Naive B cell (primary cell): Measurements from ENCODE around the gene GNA14. TPM values are rescaled to one million over a fixed set of nuclear protein-coding genes. Genes with fewer than 3 reads are reported as not detected.

ENCODE experiments used
- ATAC-seq, 2 donors: fragments of 150-1000 bp; cut with Tn5 transposase; 2 replicates each; pipeline ENCODE4 v1.10.0; 2021; ENCODE audit warnings: low read depth in 2 of 2, mild to moderate bottlenecking in 2 of 2, moderate library complexity in 2 of 2
- DNase-seq: peaks from one replicate; pipeline ENCODE4 v3.0.0; 2022
- H3K27ac Mint-ChIP-seq, 6 donors: one replicate each; pipeline ENCODE4 v1.8.0; 2020 to 2022; ENCODE audit warnings: mild to moderate bottlenecking in 6 of 6, mixed read lengths in 6 of 6, moderate library complexity in 5 of 6, inconsistent platforms in 2 of 6
- H3K27me3 Mint-ChIP-seq, 3 donors: one replicate each; pipeline ENCODE4 v1.8.0; 2021 to 2022; ENCODE audit warnings: mixed read lengths in 3 of 3, mild to moderate bottlenecking in 1 of 3
- H3K36me3 Mint-ChIP-seq, 2 donors: one replicate each; pipeline ENCODE4 v1.8.0; 2020 to 2022; ENCODE audit warnings: mixed read lengths in 2 of 2, inconsistent platforms in 1 of 2, mild to moderate bottlenecking in 1 of 2
- H3K4me1 Mint-ChIP-seq, 3 donors: one replicate each; pipeline ENCODE4 v1.8.0; 2020 to 2022; ENCODE audit warnings: mixed read lengths in 3 of 3, inconsistent platforms in 1 of 3, mild to moderate bottlenecking in 1 of 3, moderate library complexity in 1 of 3
- H3K4me3 Mint-ChIP-seq, 8 donors: one replicate each; pipeline ENCODE4 v1.8.0; 2020 to 2022; ENCODE audit warnings: mild to moderate bottlenecking in 8 of 8, mixed read lengths in 8 of 8, moderate library complexity in 8 of 8, inconsistent platforms in 2 of 8
- H3K9me3 Mint-ChIP-seq, 7 donors: one replicate each; pipeline ENCODE4 v1.8.0; 2020 to 2022; ENCODE audit warnings: mixed read lengths in 7 of 7, mild to moderate bottlenecking in 5 of 7, inconsistent platforms in 2 of 7, moderate library complexity in 1 of 7
- polyA plus RNA-seq, 6 donors: library from polyadenylated mRNA; unstranded; fragments of 300-500 nt; fragmentation: Illumina TruSeq; gene quantifications; one replicate each; pipeline ENCODE4 v1.2.3, GENCODE V29; 2021; ENCODE audit warnings: low read depth in 6 of 6

GNA14 gene
- polyA plus RNA-seq, 6 donors from 2014 or later, result not detected

DNA sequence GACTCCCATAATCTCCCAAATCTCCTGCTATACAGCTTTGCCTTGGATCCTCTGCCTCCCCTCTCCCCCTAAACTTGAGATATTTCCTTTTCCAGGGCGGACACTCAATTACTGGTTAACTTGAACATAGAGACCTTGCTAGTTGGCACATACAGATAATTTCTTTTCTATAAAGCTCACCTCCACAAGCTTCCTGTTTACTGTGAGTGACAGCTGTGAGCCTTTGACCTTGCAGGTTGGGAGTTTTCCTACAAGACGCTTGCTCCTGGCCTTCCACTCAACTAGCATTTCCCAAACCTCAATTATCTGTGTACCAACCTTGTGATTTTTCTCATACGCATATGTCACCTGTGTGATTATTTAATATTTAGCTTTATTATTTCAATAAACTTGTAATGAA is 114.5 kb downstream of the GNA14 start:
- H3K4me3 Mint-ChIP-seq, result peak overlapping the region in 1 of 8 donors; percentile 43
- DNase-seq (no peak), ATAC-seq (no peak)
- no peaks in the 10 kb centered on the region for H3K36me3 Mint-ChIP-seq
- H3K4me1 Mint-ChIP-seq, result no peaks in the 10 kb centered on the region
- H3K27me3 Mint-ChIP-seq, result peaks cover 0 to 11% (median 0%) of the 10 kb centered on the region in 3 donors
- no peak overlapping the region for H3K27ac Mint-ChIP-seq
- H3K9me3 Mint-ChIP-seq, result no peaks in the 10 kb centered on the region

- H3K27me3 Mint-ChIP-seq, result peaks cover 0 to 11% (median 0%) of the 10 kb centered on the region in 3 donors
- no peak overlapping the region for H3K27ac Mint-ChIP-seq
- no peaks in the 10 kb centered on the region for H3K9me3 Mint-ChIP-seq
- H3K4me1 Mint-ChIP-seq, result no peaks in the 10 kb centered on the region
- DNase-seq, result no peak
- ATAC-seq, result no peak
- H3K36me3 Mint-ChIP-seq, result no peaks in the 10 kb centered on the region
- H3K4me3 Mint-ChIP-seq, result no peak overlapping the region
These were observed 115.5 kb downstream of the GNA14 start for GRCh38 chr9:77532607-77533006.

GRCh38 chr9:77531400-77531799 is 116.7 kb downstream of the GNA14 start:
- H3K4me1 Mint-ChIP-seq, result no peaks in the 10 kb centered on the region
- no peak overlapping the region for H3K27ac Mint-ChIP-seq
- DNase-seq (no peak), ATAC-seq (no peak)
- no peaks in the 10 kb centered on the region for H3K36me3 Mint-ChIP-seq
- H3K4me3 Mint-ChIP-seq, result no peak overlapping the region
- H3K9me3 Mint-ChIP-seq, result no peaks in the 10 kb centered on the region
- peaks cover 0 to 11% (median 0%) of the 10 kb centered on the region in 3 donors for H3K27me3 Mint-ChIP-seq

DNA sequence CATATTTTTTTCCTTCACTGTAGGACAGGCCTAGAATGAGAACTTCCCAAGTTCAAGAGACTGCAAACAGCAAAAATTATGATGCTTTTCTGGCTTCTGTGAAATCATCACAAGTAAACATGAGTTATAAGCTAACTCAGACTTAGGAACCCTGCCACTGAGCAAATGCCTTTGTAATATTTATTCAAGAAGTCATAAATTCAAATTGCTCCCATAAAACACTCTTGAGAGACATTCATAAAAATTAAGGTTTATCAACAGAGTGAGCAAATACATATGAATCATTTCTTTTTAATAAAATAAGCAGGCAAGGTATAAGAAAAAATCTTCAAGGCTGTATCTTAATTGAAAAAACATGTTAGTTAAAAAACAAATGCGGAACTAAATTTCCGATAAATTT is 124.2 kb downstream of the GNA14 start:
- DNase-seq (no peak), ATAC-seq (no peak)
- no peaks in the 10 kb centered on the region for H3K36me3 Mint-ChIP-seq
- no peaks in the 10 kb centered on the region for H3K4me1 Mint-ChIP-seq
- no peak overlapping the region for H3K4me3 Mint-ChIP-seq
- H3K9me3 Mint-ChIP-seq, result peaks cover 0 to 5% (median 0%) of the 10 kb centered on the region in 7 donors
- no peaks in the 10 kb centered on the region for H3K27me3 Mint-ChIP-seq
- no peak overlapping the region for H3K27ac Mint-ChIP-seq

DNA sequence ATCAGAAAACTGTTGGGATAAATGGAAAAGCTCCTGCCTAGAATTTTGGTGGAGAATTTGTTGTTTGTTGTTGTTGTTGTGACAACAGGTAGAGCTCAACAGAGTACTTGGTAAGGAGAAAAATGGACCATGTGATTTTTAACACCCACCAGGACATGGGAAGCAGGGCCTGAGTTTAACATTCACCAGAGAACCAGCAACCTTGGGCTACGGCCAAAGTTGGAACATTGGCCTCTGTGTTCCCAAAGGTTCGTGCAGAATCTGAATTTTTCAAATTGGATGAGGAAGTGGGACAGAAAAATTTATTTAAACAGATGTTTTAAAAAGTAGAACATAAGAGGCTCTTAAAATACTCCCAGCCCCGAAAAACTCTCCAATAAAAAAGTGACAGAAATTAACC is 127.0 kb downstream of the GNA14 start:
- Mint-ChIP-seq H3K9me3 (peaks cover 0 to 2% (median 0%) of the 10 kb centered on the region in 7 donors), H3K27ac (no peak overlapping the region), H3K36me3 (no peaks in the 10 kb centered on the region), H3K4me3 (no peak overlapping the region), H3K27me3 (no peaks in the 10 kb centered on the region), H3K4me1 (no peaks in the 10 kb centered on the region)
- DNase-seq, result no peak
- ATAC-seq, result no peak

- Mint-ChIP-seq H3K36me3 (no peaks in the 10 kb centered on the region), H3K27me3 (peaks cover 0 to 8% (median 0%) of the 10 kb centered on the region in 3 donors), H3K27ac (no peak overlapping the region), H3K4me3 (peak overlapping the region in 1 of 8 donors; percentile 4), H3K9me3 (no peaks in the 10 kb centered on the region), H3K4me1 (no peaks in the 10 kb centered on the region)
- ATAC-seq, result no peak
- no peak for DNase-seq
These were observed 129.4 kb downstream of the GNA14 start for GRCh38 chr9:77518688-77519087.

DNA sequence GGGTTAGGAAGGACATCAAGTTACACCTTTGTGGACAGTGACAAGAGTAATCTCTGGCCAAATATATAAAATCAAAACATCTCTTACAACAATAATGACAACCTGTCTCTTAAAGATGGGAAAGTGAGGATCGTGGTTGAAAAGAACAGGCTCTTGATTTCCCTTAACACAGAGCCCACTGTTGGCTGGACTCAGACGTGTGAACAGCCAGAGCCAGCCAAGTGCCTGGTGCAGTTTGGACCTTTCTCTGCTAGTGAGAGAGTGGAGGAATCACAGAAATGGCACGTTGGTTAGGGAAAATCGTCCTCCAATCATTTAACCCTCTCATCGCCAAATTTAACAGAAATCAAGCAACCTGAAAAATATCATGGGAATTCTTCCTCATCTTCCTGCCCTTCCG is 131.3 kb downstream of the GNA14 start:
- Mint-ChIP-seq H3K4me3 (no peak overlapping the region), H3K27ac (peak overlapping the region in 1 of 6 donors; percentile 59), H3K4me1 (no peaks in the 10 kb centered on the region), H3K27me3 (peaks cover 0 to 8% (median 0%) of the 10 kb centered on the region in 3 donors), H3K36me3 (no peaks in the 10 kb centered on the region), H3K9me3 (no peaks in the 10 kb centered on the region)
- DNase-seq (no peak), ATAC-seq (no peak)

- no peaks in the 10 kb centered on the region for H3K4me1 Mint-ChIP-seq
- no peaks in the 10 kb centered on the region for H3K36me3 Mint-ChIP-seq
- peak overlapping the region in 1 of 6 donors; percentile 4 for H3K27ac Mint-ChIP-seq
- no peak overlapping the region for H3K4me3 Mint-ChIP-seq
- DNase-seq (no peak), ATAC-seq (no peak)
- H3K27me3 Mint-ChIP-seq, result peaks cover 0 to 8% (median 0%) of the 10 kb centered on the region in 3 donors
- no peaks in the 10 kb centered on the region for H3K9me3 Mint-ChIP-seq
These were observed 133.0 kb downstream of the GNA14 start for GRCh38 chr9:77514886-77515711.

- no peaks in the 10 kb centered on the region for H3K9me3 Mint-ChIP-seq
- no peak overlapping the region for H3K27ac Mint-ChIP-seq
- no peak overlapping the region for H3K4me3 Mint-ChIP-seq
- no peaks in the 10 kb centered on the region for H3K4me1 Mint-ChIP-seq
- ATAC-seq (no peak), DNase-seq (no peak)
- no peaks in the 10 kb centered on the region for H3K36me3 Mint-ChIP-seq
- peaks cover 0 to 8% (median 0%) of the 10 kb centered on the region in 3 donors for H3K27me3 Mint-ChIP-seq
These were observed 134.7 kb downstream of the GNA14 start for GRCh38 chr9:77513457-77513856.

GRCh38 chr9:77512876-77513275 is 135.2 kb downstream of the GNA14 start:
- Mint-ChIP-seq H3K9me3 (no peaks in the 10 kb centered on the region), H3K36me3 (no peaks in the 10 kb centered on the region), H3K27me3 (peaks cover 0 to 8% (median 0%) of the 10 kb centered on the region in 3 donors), H3K27ac (no peak overlapping the region), H3K4me3 (no peak overlapping the region), H3K4me1 (no peaks in the 10 kb centered on the region)
- DNase-seq, result no peak
- ATAC-seq, result no peak

DNA sequence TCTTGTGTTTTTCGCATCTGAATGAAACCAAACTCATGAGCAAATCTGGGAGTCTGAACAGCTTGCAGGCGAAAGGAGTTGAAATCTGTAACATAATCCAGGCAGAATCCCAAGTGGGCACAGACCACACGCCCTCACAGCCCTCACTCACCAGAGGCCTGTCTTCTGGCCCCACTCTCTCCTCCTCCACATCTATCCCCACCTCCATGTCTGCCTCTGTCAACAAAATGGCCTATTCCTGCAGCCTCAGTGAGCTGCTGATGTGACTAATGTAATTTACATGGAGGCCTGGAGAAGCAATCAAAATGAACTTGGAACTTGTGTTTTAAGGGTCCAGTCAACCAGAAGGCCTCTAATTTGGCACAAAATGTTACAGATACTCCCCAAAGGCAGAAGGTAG is 136.6 kb downstream of the GNA14 start:
- no peak for ATAC-seq
- Mint-ChIP-seq H3K27me3 (peaks cover 0 to 8% (median 0%) of the 10 kb centered on the region in 3 donors), H3K9me3 (no peaks in the 10 kb centered on the region), H3K36me3 (no peaks in the 10 kb centered on the region), H3K4me3 (no peak overlapping the region), H3K4me1 (no peaks in the 10 kb centered on the region), H3K27ac (peak overlapping the region in 1 of 6 donors; percentile 19)
- no peak for DNase-seq

DNA sequence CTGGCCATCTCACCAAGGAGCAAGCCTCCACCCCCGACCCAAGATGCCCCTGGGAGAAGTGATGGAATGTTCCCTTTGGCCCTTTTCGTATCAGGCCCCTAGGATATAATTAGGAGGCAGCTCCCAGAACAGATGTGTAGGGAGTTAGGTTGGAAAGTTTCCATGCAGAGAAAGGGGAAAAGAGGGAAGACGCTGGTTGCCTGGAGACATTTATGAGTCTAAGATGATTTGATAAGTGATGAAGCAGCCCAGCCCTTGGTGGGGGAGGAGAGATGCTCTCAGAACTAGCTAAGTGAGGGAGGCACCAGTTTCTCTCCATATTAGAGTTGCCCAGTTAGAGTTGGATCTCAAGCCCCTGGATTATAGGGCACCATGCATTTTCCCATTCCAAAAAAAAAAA is 137.5 kb downstream of the GNA14 start:
- DNase-seq (no peak), ATAC-seq (no peak)
- Mint-ChIP-seq H3K27ac (no peak overlapping the region), H3K27me3 (peaks cover 0 to 8% (median 0%) of the 10 kb centered on the region in 3 donors), H3K9me3 (no peaks in the 10 kb centered on the region), H3K4me1 (no peaks in the 10 kb centered on the region), H3K4me3 (no peak overlapping the region), H3K36me3 (no peaks in the 10 kb centered on the region)

GRCh38 chr9:77508396-77508795 is 139.7 kb downstream of the GNA14 start:
- Mint-ChIP-seq H3K9me3 (no peaks in the 10 kb centered on the region), H3K36me3 (no peaks in the 10 kb centered on the region), H3K4me1 (no peaks in the 10 kb centered on the region), H3K27ac (no peak overlapping the region), H3K4me3 (no peak overlapping the region), H3K27me3 (peaks cover 0 to 6% (median 0%) of the 10 kb centered on the region in 3 donors)
- DNase-seq (no peak), ATAC-seq (no peak)

DNA sequence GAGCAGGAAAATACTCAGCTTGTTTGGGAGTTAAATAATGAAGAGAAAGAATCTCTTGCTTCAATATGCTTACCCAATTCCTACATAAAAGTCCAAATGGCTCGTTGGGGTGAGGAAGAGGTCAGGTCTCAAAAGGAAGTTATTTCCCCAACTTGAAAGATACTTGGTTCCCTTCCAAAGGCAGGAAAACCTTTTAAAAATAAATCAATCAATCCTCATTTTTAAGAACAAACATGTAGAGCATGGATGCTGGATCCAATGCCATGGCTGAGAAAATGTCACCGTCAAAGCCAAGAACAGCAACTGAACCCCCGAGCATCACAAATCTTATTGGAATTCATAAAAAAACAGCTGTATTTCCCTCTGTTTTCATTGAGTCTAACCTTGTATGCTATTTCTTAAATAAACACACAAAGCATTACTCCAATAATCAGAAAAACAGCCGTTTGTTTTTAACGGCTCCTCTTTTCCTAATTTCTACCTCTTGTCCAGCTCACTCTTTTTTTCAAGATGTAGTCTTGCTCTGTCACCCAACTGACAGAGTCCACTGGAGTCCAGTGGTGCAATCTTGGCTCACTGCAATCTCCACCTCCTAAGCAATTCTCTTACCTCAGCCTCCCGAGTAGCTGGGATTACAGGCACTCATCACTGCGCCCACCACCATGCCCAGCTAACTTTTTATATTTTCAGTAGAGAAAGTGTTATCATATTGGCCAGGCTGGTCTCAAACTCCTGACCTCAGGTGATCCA is 140.7 kb downstream of the GNA14 start:
- Mint-ChIP-seq H3K4me3 (no peak overlapping the region), H3K27ac (no peak overlapping the region), H3K27me3 (peaks cover 0 to 6% (median 0%) of the 10 kb centered on the region in 3 donors), H3K4me1 (no peaks in the 10 kb centered on the region), H3K9me3 (no peaks in the 10 kb centered on the region), H3K36me3 (no peaks in the 10 kb centered on the region)
- DNase-seq, result no peak
- no peak for ATAC-seq
